GM23338 (cell line): Measurements from ENCODE around the gene KNL1. TPM values are rescaled to one million over a fixed set of nuclear protein-coding genes. Genes with fewer than 3 reads are reported as not detected.

Source experiments
- CREB1 ChIP-seq: fragments of 250-450 bp; sonication (Bioruptor Pico); IDR thresholded peaks from 2 replicates; pipeline ENCODE4 v1.5.0; 2020; ENCODE audit warnings: low read depth, mild to moderate bottlenecking, moderate library complexity
- EZH2 ChIP-seq: fragments of 200-600 bp; sonication (generic); IDR thresholded peaks from one replicate; pipeline ENCODE4 v1.8.0; 2017; ENCODE audit warnings: antibody characterized with exemption, mild to moderate bottlenecking, low read depth; ENCODE audit not compliant: unreplicated experiment
- EZH2phosphoT487 ChIP-seq: fragments of 200-600 bp; sonication (generic); IDR thresholded peaks from one replicate; pipeline ENCODE4 v1.8.1; 2018; ENCODE audit warnings: antibody characterized with exemption; ENCODE audit not compliant: unreplicated experiment
- JUNB ChIP-seq: IDR thresholded peaks from one replicate; pipeline ENCODE4 v1.6.1; 2016; ENCODE audit warnings: antibody characterized with exemption; ENCODE audit not compliant: unreplicated experiment
- NANOG ChIP-seq: IDR thresholded peaks from 2 replicates; pipeline ENCODE4 v1.6.1; 2016; ENCODE audit warnings: antibody characterized with exemption, borderline replicate concordance
- POLR2AphosphoS5 ChIP-seq: IDR thresholded peaks from 2 replicates; pipeline ENCODE4 v1.6.1; 2016; ENCODE audit warnings: antibody characterized with exemption, low read depth
- ZNF114 ChIP-seq: fragments of 250-450 bp; sonication (Bioruptor Pico); IDR thresholded peaks from 2 replicates; pipeline ENCODE4 v1.5.0; 2020; ENCODE audit warnings: mild to moderate bottlenecking, moderate library complexity
- ZNF331 ChIP-seq: fragments of 250-450 bp; sonication (Bioruptor Pico); IDR thresholded peaks from 2 replicates; pipeline ENCODE4 v1.5.0; 2020; ENCODE audit warnings: low read depth, mild to moderate bottlenecking, moderate library complexity
- polyA plus RNA-seq: library from polyadenylated mRNA; unstranded; fragments of >200 nt; fragmentation: Nextera tagmentation; extraction: Ambion mirVana; gene quantifications from 2 replicates; pipeline ENCODE4 v1.2.1, GENCODE V29; 2016
- total RNA-seq: library from RNA; depleted of rRNA; stranded (reverse); fragments of >200 nt; shearing (Covaris generic); gene quantifications from 2 replicates; pipeline ENCODE4 v1.2.3, GENCODE V29; 2014
- TF ChIP-seq, protein P1 (sequence below): fragments of 250-450 bp; sonication (Bioruptor Pico); IDR thresholded peaks from 2 replicates; pipeline ENCODE4 v1.5.0; 2020; ENCODE audit warnings: mild to moderate bottlenecking, moderate library complexity
- TF ChIP-seq, protein P2 (sequence below): IDR thresholded peaks from one replicate; pipeline ENCODE4 v1.6.1; 2018; ENCODE audit warnings: antibody characterized with exemption; ENCODE audit not compliant: unreplicated experiment
- TF ChIP-seq, protein P3 (sequence below): IDR thresholded peaks from 2 replicates; pipeline ENCODE4 v1.6.1; 2016; ENCODE audit warnings: antibody characterized with exemption

Gene KNL1
- total and polyA plus RNA-seq, 2 experiments from 2014 or later = 16.7 to 43.2 TPM

DNA sequence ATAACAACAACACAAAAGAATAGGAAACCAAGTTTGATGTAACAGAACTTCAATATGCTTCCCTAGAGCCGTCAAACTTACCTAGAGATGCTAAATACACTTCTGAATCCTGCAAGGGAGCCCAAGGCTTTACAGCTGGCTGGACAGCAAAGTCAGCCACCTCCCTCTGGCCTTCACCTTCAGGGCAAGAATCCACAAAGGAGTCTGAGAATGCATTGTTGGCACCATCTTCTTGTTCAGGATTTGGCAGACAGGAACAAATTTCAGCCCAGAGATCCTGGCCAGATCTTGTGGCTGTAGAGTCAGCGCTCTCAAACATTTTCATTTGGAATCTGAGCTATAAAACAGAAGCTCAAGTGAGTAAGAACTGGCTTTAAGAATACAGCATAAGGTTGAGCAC lies 31.4 kb upstream of the KNL1 start (continued):
- TF ChIP-seq, protein P1, sequence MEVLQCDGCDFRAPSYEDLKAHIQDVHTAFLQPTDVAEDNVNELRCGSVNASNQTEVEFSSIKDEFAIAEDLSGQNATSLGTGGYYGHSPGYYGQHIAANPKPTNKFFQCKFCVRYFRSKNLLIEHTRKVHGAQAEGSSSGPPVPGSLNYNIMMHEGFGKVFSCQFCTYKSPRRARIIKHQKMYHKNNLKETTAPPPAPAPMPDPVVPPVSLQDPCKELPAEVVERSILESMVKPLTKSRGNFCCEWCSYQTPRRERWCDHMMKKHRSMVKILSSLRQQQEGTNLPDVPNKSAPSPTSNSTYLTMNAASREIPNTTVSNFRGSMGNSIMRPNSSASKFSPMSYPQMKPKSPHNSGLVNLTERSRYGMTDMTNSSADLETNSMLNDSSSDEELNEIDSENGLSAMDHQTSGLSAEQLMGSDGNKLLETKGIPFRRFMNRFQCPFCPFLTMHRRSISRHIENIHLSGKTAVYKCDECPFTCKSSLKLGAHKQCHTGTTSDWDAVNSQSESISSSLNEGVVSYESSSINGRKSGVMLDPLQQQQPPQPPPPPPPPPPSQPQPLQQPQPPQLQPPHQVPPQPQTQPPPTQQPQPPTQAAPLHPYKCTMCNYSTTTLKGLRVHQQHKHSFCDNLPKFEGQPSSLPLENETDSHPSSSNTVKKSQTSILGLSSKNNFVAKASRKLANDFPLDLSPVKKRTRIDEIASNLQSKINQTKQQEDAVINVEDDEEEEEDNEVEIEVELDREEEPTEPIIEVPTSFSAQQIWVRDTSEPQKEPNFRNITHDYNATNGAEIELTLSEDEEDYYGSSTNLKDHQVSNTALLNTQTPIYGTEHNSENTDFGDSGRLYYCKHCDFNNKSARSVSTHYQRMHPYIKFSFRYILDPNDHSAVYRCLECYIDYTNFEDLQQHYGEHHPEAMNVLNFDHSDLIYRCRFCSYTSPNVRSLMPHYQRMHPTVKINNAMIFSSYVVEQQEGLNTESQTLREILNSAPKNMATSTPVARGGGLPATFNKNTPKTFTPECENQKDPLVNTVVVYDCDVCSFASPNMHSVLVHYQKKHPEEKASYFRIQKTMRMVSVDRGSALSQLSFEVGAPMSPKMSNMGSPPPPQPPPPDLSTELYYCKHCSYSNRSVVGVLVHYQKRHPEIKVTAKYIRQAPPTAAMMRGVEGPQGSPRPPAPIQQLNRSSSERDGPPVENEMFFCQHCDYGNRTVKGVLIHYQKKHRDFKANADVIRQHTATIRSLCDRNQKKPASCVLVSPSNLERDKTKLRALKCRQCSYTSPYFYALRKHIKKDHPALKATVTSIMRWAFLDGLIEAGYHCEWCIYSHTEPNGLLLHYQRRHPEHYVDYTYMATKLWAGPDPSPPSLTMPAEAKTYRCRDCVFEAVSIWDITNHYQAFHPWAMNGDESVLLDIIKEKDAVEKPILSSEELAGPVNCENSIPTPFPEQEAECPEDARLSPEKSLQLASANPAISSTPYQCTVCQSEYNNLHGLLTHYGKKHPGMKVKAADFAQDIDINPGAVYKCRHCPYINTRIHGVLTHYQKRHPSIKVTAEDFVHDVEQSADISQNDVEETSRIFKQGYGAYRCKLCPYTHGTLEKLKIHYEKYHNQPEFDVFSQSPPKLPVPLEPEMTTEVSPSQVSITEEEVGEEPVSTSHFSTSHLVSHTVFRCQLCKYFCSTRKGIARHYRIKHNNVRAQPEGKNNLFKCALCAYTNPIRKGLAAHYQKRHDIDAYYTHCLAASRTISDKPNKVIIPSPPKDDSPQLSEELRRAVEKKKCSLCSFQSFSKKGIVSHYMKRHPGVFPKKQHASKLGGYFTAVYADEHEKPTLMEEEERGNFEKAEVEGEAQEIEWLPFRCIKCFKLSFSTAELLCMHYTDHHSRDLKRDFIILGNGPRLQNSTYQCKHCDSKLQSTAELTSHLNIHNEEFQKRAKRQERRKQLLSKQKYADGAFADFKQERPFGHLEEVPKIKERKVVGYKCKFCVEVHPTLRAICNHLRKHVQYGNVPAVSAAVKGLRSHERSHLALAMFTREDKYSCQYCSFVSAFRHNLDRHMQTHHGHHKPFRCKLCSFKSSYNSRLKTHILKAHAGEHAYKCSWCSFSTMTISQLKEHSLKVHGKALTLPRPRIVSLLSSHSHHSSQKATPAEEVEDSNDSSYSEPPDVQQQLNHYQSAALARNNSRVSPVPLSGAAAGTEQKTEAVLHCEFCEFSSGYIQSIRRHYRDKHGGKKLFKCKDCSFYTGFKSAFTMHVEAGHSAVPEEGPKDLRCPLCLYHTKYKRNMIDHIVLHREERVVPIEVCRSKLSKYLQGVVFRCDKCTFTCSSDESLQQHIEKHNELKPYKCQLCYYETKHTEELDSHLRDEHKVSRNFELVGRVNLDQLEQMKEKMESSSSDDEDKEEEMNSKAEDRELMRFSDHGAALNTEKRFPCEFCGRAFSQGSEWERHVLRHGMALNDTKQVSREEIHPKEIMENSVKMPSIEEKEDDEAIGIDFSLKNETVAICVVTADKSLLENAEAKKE (CRISPR knock-in tag) = no peak
- TF ChIP-seq POLR2AphosphoS5 = no peak
- no peak for TF ChIP-seq EZH2phosphoT487
- TF ChIP-seq ZNF331 (CRISPR knock-in tag) = no peak
- TF ChIP-seq, protein P2, sequence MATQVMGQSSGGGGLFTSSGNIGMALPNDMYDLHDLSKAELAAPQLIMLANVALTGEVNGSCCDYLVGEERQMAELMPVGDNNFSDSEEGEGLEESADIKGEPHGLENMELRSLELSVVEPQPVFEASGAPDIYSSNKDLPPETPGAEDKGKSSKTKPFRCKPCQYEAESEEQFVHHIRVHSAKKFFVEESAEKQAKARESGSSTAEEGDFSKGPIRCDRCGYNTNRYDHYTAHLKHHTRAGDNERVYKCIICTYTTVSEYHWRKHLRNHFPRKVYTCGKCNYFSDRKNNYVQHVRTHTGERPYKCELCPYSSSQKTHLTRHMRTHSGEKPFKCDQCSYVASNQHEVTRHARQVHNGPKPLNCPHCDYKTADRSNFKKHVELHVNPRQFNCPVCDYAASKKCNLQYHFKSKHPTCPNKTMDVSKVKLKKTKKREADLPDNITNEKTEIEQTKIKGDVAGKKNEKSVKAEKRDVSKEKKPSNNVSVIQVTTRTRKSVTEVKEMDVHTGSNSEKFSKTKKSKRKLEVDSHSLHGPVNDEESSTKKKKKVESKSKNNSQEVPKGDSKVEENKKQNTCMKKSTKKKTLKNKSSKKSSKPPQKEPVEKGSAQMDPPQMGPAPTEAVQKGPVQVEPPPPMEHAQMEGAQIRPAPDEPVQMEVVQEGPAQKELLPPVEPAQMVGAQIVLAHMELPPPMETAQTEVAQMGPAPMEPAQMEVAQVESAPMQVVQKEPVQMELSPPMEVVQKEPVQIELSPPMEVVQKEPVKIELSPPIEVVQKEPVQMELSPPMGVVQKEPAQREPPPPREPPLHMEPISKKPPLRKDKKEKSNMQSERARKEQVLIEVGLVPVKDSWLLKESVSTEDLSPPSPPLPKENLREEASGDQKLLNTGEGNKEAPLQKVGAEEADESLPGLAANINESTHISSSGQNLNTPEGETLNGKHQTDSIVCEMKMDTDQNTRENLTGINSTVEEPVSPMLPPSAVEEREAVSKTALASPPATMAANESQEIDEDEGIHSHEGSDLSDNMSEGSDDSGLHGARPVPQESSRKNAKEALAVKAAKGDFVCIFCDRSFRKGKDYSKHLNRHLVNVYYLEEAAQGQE = no peak
- no peak for TF ChIP-seq ZNF114 (CRISPR knock-in tag)
- TF ChIP-seq EZH2 = no peak
- TF ChIP-seq, protein P3, sequence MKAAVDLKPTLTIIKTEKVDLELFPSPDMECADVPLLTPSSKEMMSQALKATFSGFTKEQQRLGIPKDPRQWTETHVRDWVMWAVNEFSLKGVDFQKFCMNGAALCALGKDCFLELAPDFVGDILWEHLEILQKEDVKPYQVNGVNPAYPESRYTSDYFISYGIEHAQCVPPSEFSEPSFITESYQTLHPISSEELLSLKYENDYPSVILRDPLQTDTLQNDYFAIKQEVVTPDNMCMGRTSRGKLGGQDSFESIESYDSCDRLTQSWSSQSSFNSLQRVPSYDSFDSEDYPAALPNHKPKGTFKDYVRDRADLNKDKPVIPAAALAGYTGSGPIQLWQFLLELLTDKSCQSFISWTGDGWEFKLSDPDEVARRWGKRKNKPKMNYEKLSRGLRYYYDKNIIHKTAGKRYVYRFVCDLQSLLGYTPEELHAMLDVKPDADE = no peak
- TF ChIP-seq NANOG = no peak
- TF ChIP-seq JUNB = no peak
- TF ChIP-seq CREB1 = no peak
